ENCODE data around the gene CEMP1.
A peak's percentile ranks its signal among the peaks of the same experiment; 100 is the strongest.
"Not testable (repeated sequence)": the region's sequence is repeated elsewhere in the genome, so short reads cannot be mapped to it uniquely, and the experiment has no call there.

Gene CEMP1

DNA sequence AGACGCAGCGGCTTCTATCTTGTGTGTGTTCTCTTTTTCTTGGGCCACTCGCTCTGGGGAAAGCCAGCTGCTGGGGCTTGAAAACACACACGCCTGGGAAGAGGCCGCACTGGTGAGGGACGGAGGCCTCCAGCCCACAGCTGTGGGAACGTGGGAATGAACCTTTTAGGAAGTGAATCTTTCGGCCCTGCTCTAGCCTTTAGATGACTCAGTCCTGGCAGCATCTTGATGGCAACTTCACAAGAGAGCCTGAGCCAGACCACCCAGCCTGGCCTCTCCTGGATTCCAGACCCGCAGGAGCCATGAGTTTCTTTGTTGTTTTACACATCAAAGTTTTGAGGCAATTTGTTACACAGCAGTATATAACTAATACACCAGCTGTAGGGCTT lies 4.4 kb upstream of the CEMP1 start:
- DNase-seq = peak; percentile 51

DNA sequence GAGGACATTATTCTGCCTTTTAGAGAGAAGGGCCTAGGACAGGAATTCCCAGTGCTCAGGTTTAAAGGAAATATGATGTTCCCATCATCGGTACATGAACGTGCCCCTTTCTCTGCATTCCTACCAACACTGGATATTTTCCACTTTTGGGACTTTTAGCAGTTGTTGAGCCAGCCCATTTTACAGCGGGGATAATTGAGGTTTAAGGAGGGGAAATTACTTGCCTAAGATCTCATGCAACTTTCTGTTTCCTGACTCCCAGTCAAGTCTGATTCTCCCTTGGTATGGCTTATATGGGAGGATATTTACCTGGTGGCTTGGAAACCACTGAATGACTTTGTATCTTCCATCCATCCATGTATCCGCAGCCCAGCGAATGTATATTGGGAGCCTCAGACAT lies 3.1 kb upstream of the CEMP1 start:
- not testable (repeated sequence) for DNase-seq

DNA sequence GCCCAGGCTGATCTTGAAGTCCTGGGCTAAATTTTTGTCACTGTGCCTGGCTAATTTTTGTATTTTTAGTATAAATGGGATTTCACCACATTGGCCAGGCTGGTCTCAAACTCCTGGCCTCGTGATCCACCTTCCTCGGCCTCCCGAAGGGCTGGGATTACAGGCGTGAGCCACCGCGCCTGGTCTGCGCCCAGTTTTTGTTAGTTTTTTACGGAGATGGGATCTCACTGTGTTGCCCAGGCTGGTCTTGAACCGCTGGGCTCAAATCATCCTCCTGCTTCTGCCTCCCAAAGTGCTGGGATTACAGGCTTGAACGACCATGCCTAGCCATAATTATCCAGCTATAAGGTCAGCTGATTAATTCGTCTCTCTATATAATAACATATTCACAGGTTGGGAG lies 2.7 kb upstream of the CEMP1 start:
- peak; percentile 10 for DNase-seq

DNA sequence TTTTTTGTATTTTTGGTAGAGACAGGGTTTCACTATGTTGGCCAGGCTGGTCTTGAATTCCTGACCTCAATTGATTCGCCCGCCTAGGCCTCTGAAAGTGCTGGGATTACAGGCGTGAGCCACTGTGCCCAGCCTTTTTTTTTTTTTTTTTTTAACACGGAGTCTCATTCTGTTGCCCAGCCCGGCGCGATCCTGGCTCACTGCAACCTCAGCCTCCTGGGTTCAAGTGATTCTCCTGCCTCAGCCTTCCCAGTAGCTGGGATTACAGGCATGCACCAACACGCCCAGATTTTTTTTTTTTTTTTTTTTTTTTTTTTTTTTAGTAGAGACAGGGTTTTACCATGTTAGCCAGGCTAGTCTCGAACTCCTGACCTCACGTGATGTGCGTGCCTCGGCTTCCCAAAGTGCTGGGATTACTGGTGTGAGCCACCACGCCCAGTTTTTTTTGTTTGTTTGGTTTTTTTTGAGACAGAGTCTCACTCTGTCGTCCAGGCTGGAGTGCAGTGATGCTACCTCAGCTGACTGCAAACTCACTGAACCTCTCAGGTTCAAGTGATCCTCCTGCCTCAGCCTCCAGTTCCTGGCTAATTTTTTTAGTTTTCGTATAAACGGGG lies 2.0 kb upstream of the CEMP1 start:
- not testable (repeated sequence) for DNase-seq

DNA sequence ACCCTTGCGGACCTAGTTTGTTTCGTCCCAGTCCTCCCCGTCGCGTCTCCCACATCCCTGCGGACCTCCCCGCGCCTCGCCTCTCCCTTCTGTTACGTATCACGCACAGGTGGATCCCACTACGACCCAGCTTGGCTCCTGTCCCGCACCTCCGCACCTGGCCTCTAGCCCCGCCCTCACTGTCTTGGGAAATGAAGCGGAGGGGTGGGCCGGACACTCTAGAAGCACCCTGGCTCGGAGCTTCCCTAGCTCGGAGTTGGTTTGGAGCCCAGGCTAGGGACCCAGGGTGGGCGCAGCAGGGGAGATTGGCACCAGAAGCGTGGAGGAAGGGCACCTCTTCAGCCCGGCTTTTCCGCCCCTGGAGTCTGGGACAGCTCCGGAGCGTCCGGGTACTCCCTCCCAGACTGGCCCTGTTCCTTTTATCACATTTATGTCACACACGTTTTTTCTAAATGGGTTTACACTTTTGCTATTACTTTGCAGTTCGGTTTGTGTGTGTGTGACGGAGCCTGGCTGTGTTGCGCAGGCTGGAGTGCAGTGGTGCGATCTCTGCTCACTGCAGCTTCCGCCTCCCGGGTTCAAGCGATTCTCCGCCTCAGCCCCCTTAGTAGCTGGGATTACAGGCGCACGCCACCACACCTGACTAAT lies 1.4 kb upstream of the CEMP1 start:
- DNase-seq = peak; percentile 79

DNA sequence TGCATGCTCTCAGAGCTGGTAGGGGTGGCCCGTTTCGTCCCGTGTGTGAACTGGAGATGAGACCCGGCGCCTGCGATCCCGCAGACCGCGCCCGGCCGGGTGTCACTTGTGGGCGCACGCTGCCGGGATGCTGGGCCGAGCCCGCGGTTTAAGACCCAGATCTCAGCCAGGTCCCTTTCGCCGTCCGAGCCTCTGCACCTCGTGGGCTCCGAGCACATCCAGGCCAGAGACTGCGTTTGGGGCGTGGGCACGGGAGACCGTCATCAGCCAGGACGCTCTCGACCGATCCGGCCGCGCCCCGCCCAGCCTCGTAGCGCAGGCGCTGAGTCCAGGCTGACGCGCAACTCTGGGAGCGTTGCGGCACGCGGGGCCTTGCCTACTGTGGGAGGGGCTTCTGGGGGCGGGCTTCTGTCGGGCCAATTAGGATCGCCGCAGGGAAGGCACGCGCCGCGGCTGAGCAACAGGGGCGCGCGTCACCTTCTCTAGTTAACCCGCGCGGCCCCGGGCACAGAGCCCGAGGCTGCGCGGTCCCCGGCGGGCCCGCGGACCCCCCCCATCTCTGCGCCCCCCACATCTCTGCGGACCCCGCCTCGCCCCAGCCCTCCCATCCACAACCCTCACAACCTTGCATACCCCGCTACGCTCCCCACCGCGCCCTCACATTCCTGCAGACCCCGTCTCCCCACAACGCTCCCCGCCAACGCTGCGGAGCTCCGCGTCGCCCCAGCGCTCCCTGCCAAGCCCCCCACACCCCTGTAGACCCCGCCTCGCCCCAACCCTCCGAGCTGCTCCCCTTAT lies 687 bp upstream of the CEMP1 start:
- peak; percentile 97 for DNase-seq

DNA sequence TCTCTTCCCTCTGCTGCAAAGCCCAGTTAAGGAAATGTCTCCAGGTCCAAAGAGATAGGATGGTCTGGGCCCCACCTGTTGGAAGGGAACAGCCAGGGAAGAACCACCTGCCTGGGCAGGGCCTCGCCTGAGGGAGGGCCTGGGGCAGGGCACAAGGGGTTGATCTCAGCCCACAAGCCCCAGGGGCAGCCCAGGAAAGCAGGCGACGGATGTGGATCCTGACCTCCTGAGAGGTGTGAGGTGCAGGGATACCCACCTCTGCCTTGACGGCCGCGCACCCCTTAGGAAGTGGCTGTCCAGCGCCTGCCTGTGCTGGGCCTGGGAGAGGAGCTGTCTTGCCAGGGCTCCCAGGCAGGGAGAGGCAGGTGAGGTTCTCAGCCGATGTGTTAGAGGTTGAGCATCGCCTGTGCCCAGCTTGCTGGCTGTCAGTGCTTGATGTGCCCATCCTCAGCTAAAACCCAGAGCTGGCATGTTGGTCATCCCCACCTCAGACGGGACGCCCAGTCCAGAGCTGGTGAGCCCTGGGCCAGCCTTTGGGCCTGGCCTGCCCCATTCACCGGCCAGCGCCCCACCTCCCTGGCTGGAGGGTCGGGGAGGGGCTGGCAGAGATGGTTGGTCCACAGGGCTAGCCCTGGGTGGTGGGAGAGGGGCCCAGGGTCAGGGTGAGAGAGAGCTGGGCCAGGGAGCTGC lies 434 bp downstream of the CEMP1 start:
- DNase-seq = peak; percentile 15

DNA sequence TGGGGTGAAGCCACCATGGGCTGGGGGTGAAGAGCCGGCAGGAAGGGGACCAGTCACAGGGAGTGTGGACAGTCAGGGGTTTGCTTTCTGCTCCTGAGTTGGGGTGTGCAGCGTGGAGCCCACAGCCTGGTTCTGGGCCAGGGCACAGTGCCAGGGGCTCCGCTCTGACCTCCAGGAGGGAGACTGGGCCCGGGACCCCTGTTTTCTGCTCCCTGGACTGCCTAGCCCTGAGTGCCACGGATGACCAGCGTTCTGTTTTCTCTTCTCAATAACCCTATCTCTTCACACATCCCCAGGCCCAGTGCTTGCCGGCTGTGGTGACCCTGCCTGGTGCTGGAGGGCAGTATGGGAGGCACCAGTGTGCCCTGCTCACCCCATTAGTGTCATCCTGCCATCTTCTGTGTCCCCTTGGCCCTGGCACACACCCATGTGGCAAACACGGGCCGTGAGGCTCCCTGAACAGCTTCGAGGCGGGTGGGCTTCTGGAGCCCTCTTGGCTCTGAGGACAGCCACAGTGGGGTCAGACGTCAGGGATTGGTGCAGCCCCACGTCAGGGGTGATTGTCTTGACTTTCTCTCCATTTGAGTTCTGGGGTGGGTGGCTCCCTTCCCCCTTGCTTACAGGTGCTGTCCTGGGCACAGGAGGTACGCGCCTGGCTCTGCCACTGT lies 1.1 kb downstream of the CEMP1 start:
- DNase-seq = peak; percentile 4

DNA sequence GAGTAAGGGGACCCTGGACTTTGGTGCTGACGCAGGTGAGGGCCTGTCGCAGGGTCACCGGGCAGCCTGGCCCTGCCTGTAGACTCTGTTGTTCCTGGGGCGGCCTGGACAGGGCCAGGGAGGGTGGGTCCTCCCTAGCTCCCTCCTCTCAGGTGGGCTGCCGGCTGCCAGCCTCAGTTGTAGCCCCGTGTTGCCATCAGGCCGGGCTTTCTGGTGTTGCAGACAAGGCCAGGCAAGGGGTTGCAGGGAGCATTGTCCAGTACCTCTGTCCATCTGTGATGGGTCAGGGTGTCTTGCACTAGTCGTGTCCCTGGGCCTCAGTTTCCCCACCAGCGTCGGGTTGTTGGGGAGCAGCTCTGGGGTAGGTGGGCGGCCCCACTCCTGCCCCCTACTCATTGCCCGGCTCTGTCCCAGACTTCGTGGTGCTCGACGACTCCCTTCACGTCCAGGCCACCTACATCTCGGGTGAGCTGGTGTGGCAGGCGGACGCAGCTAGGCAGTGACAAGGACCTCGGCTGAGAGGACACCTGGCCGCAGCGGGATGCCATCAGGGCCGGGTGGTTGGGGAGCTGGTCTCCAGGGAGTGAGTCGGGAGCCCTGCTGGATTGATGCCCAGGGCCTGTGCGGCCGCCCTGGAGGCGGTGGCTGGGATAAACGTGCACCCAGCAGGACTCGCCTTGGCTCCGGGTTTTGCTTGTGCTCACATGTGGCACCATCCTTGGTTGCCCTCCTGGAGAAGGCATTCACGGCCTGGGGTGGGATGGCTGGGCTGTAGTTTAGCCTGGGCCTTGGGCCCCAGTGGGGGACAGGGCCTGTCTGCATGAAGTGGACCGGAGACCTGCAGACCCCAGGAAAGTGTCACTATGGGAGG lies 1.9 kb downstream of the CEMP1 start:
- peak; percentile 15 for DNase-seq

DNA sequence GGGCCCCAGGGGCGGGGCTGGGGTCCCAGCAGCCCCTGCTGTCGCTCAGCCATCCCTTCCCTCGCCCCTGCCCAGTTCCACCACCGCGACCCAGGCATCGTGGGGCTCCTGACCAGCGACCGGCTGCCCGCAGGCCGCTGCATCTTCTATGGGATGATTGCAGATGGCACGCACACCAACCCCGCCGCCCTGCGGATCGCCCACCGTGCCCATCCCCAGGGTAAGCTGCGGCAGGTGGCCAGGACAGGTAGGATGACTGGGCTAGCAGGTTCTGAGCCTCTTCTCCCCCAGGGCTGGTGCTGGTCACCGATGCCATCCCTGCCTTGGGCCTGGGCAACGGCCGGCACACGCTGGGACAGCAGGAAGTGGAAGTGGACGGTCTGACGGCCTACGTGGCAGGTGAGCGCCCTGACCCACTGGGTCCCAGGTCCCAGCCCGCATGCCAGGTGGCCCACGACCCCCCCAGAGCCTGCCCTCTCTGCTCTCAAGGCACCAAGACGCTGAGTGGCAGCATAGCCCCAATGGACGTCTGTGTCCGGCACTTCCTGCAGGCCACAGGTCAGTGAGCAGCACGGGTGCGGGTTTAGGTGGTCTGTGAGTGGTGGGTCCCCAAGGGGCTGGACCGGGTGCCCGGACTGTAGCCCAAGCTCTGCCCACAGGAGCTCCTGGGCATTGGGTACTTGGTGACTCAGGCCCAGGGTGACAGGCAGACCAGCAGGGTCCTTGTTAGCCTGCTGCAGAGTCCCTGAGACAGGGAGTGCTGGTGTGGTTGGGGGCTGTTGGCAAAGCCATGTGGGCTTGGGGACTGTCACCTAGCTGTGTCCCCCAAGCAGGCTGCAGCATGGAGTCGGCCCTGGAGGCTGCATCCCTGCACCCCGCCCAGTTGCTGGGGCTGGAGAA lies 2.8 kb downstream of the CEMP1 start:
- DNase-seq = peak; percentile 13

DNA sequence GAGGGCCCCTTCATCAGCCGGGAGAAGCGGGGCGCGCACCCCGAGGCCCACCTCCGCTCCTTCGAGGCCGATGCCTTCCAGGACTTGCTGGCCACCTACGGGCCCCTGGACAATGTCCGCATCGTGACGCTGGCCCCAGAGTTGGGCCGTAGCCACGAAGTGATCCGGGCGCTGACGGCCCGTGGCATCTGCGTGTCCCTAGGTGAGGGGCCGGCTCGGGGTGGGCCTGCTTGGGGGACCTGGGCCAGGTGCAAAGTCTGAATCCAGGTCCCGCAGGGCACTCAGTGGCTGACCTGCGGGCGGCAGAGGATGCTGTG lies 3.5 kb downstream of the CEMP1 start:
- DNase-seq = peak; percentile 16

DNA sequence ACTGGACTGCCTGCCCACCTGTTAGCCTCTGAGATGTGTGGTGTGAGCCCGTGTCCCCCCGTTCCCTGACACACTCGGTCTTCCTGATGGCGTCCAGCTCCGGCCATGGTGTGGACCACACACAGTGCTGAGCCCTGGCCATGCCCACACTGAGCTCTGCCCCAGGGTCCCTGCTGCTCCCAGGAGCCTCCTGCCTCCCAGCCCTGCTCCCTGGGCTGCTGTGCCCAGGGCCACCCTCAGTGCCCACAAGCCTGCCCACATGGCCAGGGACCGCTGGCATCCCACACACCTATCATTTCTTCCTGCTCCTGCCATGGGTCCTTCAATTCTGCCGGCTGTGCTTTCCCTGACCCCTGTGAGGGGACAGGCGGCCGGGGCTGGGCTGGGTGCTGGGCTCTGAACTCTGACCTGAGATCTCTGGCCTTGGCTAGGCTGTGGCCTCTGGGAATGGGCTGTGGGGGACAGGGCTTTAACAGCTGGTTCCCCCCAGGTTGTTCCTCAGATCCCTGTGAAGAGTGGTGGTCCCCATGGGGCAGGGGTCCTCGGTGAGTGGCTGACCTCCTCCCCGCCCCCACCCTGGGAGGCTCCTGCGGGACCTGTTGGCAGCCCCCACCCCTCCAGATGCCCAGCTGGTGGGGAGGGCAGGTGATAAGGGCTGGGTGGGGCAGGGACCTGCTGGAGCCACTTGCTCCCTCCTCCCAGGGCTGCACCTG lies 4.0 kb downstream of the CEMP1 start:
- DNase-seq = no peak

DNA sequence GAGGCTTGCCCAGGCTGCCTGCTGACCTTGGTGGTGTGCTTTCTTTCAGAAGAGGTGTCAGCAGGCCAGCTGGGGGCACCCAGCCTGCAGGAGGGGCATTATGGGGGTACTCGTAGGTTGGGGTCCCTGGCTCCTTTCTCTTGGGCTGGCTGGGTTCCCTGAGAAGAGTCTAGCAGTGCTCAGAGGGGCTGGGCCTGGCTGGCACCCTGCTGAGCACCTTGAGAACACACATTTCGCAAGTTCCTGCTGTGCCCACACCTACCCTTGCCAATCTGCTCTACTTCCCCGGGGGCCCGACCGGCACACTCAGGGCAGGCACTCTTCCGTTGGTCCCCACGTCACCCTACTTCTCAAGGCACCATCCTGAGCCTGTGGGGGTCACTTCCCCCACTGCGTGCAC lies 5.1 kb downstream of the CEMP1 start:
- no peak for DNase-seq

DNA sequence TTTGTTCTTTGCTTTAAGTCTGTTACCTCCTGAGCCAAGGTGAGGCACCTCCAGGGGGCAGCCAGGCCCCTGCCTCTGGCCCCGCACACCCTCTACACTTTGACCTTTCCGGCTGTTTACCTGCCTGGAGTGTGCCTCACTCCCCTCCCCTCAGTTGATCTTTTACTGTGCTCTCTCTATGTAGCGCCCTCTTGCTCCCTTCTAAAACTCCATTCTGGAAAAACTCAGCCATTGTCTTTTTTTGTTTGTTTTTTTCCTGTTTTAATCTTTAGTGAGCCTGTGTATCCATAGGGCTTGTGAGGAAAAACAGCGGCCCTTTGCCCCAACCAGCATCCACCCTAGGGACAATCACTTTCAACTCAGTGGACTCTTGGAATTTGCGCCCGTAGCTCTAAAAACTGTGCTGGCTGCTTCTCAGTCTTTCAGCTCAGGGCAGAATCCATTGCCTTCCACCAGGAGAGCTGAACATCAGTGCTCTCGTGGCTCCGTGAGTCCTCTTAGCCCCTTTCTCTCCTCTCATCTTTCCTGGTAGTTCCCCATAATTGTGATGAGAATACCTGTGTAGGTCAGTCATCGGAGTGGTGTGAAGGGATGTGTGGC lies 6.8 kb downstream of the CEMP1 start:
- DNase-seq = peak; percentile 6

DNA sequence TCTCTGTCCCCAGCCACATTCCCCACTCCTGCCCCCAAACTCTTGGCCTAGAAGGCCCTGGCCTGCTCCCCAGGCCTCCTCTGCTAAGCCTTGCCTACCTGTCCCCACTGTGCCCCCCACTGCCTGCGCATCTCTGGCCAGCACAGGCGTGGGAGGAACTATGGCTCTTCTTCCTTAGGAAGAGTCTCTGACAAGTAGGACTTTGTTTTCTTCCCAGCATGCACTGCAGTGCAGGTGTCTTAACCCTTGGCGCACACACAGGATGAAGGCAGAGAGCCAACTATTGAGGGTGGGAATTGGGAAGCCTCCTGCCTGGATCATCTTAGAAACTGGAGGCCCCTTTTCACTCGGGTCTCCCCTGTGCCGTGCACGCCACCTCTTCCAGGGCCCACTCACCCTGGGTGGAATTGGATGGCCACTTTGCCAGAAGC lies 7.4 kb downstream of the CEMP1 start:
- peak; percentile 14 for DNase-seq

DNA sequence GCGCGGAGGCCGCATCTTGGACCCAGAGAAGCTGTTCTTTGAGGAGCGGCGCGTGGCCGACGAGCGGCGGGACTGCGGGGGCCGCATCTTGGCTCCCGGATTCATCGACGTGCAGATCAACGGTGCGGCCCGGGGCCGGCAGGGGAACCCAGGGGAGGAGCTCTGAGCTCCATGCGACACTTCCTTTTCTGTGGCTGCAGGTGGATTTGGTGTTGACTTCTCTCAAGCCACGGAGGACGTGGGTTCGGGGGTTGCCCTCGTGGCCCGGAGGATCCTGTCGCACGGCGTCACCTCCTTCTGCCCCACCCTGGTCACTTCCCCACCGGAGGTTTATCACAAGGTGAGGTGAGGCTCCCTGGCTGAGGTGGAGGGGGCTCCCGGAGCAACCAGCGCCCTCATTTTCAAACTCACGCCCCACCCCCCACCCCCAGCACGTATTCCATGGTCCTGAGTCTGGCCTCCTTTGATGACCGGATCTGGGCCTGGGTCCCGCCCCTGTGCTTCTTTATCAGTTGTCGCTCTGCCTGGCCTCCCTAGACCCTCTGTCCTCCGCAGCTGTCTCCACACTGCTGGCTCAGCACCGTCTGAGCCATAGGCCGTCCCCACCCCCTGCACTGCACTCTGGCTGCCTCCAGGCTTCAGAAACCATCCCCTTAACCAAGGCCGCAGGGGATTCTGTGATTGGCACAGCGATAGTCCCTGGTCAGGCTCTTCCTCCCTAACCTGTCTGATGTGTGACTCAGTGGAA lies 10.2 kb downstream of the CEMP1 start:
- DNase-seq = peak; percentile 87

DNA sequence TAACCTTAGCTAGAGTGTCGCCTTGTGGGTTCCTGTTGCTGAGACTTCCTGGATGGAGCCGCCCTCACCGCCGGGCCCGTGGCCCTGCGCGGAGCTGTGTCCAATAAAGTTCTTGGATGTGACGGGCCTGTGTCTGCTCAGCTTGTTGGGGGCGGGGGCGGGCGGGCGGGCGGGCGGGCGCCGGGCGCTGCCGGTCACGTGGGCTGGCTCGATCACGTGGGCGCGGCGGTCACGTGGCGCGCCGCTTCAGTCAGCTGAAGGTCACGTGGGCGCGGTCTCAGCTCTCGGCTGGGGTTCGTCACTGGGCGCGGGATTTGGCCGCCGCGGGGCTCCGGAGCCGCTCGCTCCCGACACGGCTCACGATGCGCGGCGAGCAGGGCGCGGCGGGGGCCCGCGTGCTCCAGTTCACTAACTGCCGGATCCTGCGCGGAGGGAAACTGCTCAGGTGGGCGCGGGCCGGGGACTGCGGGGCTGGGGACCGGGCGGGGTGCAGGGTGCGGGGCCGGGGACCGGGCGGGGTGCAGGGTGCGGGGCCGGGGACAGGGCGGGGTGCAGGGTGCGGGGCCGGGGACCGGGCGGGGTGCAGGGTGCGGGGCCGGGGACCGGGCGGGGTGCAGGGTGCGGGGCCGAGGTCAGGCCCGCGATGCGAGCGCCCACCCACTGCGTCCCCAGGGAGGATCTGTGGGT lies 11.0 kb downstream of the CEMP1 start, which contains the start of gene AMDHD2:
TSS of gene AMDHD2 (plus strand) at position 275 of the 687 bp plus-strand sequence. CDS start at position 363, 88 bp downstream.
- peak; percentile 91 for DNase-seq

DNA sequence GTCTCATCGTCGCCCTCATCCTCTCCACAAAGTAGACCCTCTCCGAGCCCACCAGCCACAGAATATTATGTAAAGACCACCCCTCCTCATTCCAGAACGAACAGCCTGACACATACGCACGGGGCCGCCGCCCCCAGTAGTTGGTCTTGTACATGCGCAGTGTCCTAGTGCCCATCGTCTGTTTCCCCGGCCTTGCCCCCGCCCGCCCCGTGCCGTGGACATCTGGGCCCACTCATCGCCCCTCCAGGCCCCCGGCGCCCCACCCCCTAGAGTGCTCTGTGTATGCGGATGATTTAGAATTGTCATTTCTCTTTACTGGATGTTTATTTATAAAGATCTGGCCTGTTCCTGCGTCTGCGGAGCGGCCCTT lies 11.5 kb downstream of the CEMP1 start:
- DNase-seq = no peak

Data from CD4-positive, alpha-beta T cell treated with Interleukin-15 for 1 hour (primary cell).